HEK293 (cell line): ENCODE measurements around the gene LCNL1.

ENCODE experiments used
- CTCF ChIA-PET: fragments of 350-600 bp; formaldehyde crosslinking; extraction: SDS; loops from one replicate; lab custom pipeline; 2021; ENCODE audit warnings: antibody characterized with exemption; lab: Yijun Ruan, JAX
- POLR2A ChIA-PET: fragments of 300-600 bp; formaldehyde crosslinking; extraction: SDS; loops from one replicate; lab custom pipeline; 2020; ENCODE audit warnings: antibody characterized with exemption, inconsistent platforms; lab: Yijun Ruan, JAX
- H3K27ac ChIP-seq: fragments of 200-500 bp; sonication (Bioruptor generic); 2 replicates; pipeline ENCODE4 v1.5.1; 2014; ENCODE audit warnings: low read depth, low read length, control low read depth, inconsistent platforms; ENCODE audit errors: extremely low read depth
- H3K36me3 ChIP-seq, 2 experiments: fragments of 200-500 bp in 1 of 2; sonication (Bioruptor generic) in 1 of 2; 1 replicate in 1 of 2; 2 replicates in 1 of 2; pipeline ENCODE4 v1.5.1; 2014 to 2017; ENCODE audit warnings: inconsistent platforms in 2 of 2, low read length in 2 of 2; ENCODE audit not compliant: control insufficient read depth in 2 of 2, insufficient read depth in 1 of 2
- H3K4me1 ChIP-seq: fragments of 200-500 bp; sonication (Bioruptor generic); 2 replicates; pipeline ENCODE4 v1.5.1; 2014; ENCODE audit warnings: mild to moderate bottlenecking, low read length, inconsistent platforms; ENCODE audit not compliant: control insufficient read depth, insufficient read depth
- H3K4me3 ChIP-seq: 2 replicates; pipeline ENCODE4 v1.5.1; 2011; ENCODE audit warnings: low read depth, mild to moderate bottlenecking, control low read depth, low read length, moderate library complexity
- H3K9me3 ChIP-seq: fragments of 200-500 bp; sonication (Bioruptor generic); 2 replicates; pipeline ENCODE4 v1.5.1; 2014; ENCODE audit warnings: low read depth, low read length, inconsistent platforms; ENCODE audit not compliant: control insufficient read depth, insufficient read depth
- CTCF ChIP-seq: fragments of 450-650 bp; formaldehyde crosslinking; IDR thresholded peaks from 2 replicates; pipeline ENCODE4 v1.5.1; 2016; ENCODE audit warnings: missing biosample characterization, missing genetic modification characterization
- GLI4 ChIP-seq: fragments of 450-650 bp; formaldehyde crosslinking; IDR thresholded peaks from 2 replicates; pipeline ENCODE4 v1.5.1; 2016; ENCODE audit warnings: missing biosample characterization, missing genetic modification characterization
- GLIS2 ChIP-seq: fragments of 450-650 bp; formaldehyde crosslinking; IDR thresholded peaks from 2 replicates; pipeline ENCODE4 v1.5.1; 2016; ENCODE audit warnings: missing biosample characterization, missing genetic modification characterization
- HIC1 ChIP-seq: fragments of 450-650 bp; formaldehyde crosslinking; IDR thresholded peaks from 2 replicates; pipeline ENCODE4 v1.5.1; 2016; ENCODE audit warnings: missing biosample characterization, missing genetic modification characterization
- IKZF3 ChIP-seq: fragments of 450-650 bp; IDR thresholded peaks from 2 replicates; pipeline ENCODE4 v1.5.0; 2018; ENCODE audit warnings: missing biosample characterization, mild to moderate bottlenecking, missing genetic modification characterization, moderate library complexity
- KLF1 ChIP-seq: fragments of 450-650 bp; formaldehyde crosslinking; IDR thresholded peaks from 2 replicates; pipeline ENCODE4 v1.5.1; 2016; ENCODE audit warnings: missing biosample characterization, missing genetic modification characterization
- TSHZ1 ChIP-seq: fragments of 450-650 bp; formaldehyde crosslinking; IDR thresholded peaks from 2 replicates; pipeline ENCODE4 v1.5.1; 2016; ENCODE audit warnings: missing biosample characterization, missing genetic modification characterization, borderline replicate concordance
- ZNF10 ChIP-seq: fragments of 450-650 bp; formaldehyde crosslinking; IDR thresholded peaks from 2 replicates; pipeline ENCODE4 v1.5.1; 2017; ENCODE audit warnings: missing biosample characterization, missing genetic modification characterization
- ZNF16 ChIP-seq: fragments of 450-650 bp; formaldehyde crosslinking; IDR thresholded peaks from 2 replicates; pipeline ENCODE4 v1.5.1; 2016; ENCODE audit warnings: low read depth, missing biosample characterization, missing genetic modification characterization
- ZNF169 ChIP-seq: fragments of 450-650 bp; formaldehyde crosslinking; IDR thresholded peaks from 2 replicates; pipeline ENCODE4 v1.5.1; 2016; ENCODE audit warnings: missing biosample characterization, missing genetic modification characterization
- ZNF280D ChIP-seq: fragments of 450-650 bp; formaldehyde crosslinking; IDR thresholded peaks from 2 replicates; pipeline ENCODE4 v1.5.1; 2016; ENCODE audit warnings: missing biosample characterization, missing genetic modification characterization
- ZNF391 ChIP-seq: fragments of 450-650 bp; formaldehyde crosslinking; IDR thresholded peaks from 2 replicates; pipeline ENCODE4 v1.5.1; 2016; ENCODE audit warnings: low read depth, missing biosample characterization, missing genetic modification characterization, borderline replicate concordance
- ZNF488 ChIP-seq: fragments of 450-650 bp; formaldehyde crosslinking; IDR thresholded peaks from 2 replicates; pipeline ENCODE4 v1.5.1; 2016; ENCODE audit warnings: missing biosample characterization, missing genetic modification characterization
- ZNF521 ChIP-seq: fragments of 450-650 bp; formaldehyde crosslinking; IDR thresholded peaks from 2 replicates; pipeline ENCODE4 v1.5.1; 2017; ENCODE audit warnings: missing biosample characterization, mild to moderate bottlenecking, missing genetic modification characterization
- ZNF558 ChIP-seq: fragments of 450-650 bp; formaldehyde crosslinking; IDR thresholded peaks from 2 replicates; pipeline ENCODE4 v1.5.1; 2016; ENCODE audit warnings: missing biosample characterization, missing genetic modification characterization
- ZNF596 ChIP-seq: fragments of 450-650 bp; IDR thresholded peaks from 2 replicates; pipeline ENCODE4 v1.5.0; 2018; ENCODE audit warnings: missing biosample characterization, mild to moderate bottlenecking, missing genetic modification characterization, moderate library complexity
- ZNF623 ChIP-seq: fragments of 450-650 bp; formaldehyde crosslinking; IDR thresholded peaks from 2 replicates; pipeline ENCODE4 v1.5.1; 2016; ENCODE audit warnings: missing biosample characterization, missing genetic modification characterization
- ZNF654 ChIP-seq: fragments of 450-650 bp; formaldehyde crosslinking; IDR thresholded peaks from 2 replicates; pipeline ENCODE4 v1.5.1; 2016; ENCODE audit warnings: low read depth, missing biosample characterization, missing genetic modification characterization

Gene LCNL1

GRCh38 chr9:136947028-136947891 is 35.5 kb upstream of the LCNL1 start (continued):
- TF ChIP-seq ZNF169 (tag by site-specific recombination) (no peak), GLI4 (tag by site-specific recombination) (no peak), ZNF10 (tag by site-specific recombination) (no peak), IKZF3 (tag by site-specific recombination) (no peak), HIC1 (tag by site-specific recombination) (0 out of 2 replicates have a peak, but pooled peaks have one; percentile 60), ZNF654 (tag by site-specific recombination) (no peak), ZNF391 (tag by site-specific recombination) (no peak), ZNF521 (tag by site-specific recombination) (no peak), GLIS2 (tag by site-specific recombination) (peak; percentile 51; the same call in 1 of the 2 replicates), ZNF623 (no peak), ZNF16 (no peak)

- H3K9me3 ChIP-seq, result no peaks in the 10 kb centered on the region
- H3K36me3 ChIP-seq, result peaks cover 0 to 4% of the 10 kb centered on the region in 2 experiments; a peak in 1 of 3 replicates
- no peaks in the 10 kb centered on the region; the same call in 1 of the 2 replicates for H3K4me1 ChIP-seq
- ChIA-PET POLR2A (interaction anchor here (0.6 to 4.9 kb wide), 14 partner anchors 21 to 185 kb away, joined by 3 to 24 read pairs (median 4); partner anchors contain the start of genes AJM1, MAN1B1, PAXX and PTGDS), CTCF (interaction anchor here (0.6 to 5.7 kb wide), 34 partner anchors 9 to 708 kb away, joined by 3 to 119 read pairs (median 5); partner anchors contain the start of genes CLIC3, FUT7, LCN8 and NPDC1)
- H3K4me3 ChIP-seq, result no peak overlapping the region
- H3K27ac ChIP-seq, result no peak overlapping the region
- TF ChIP-seq ZNF488 (tag by site-specific recombination) (no peak), ZNF596 (tag by site-specific recombination) (no peak), ZNF280D (tag by site-specific recombination) (no peak), ZNF654 (tag by site-specific recombination) (peak; percentile 36; the same call in 1 of the 2 replicates), CTCF (tag by site-specific recombination) (peak; percentile 65; the same call in 1 of the 2 replicates), TSHZ1 (tag by site-specific recombination) (no peak), KLF1 (tag by site-specific recombination) (peak; percentile 98), ZNF558 (tag by site-specific recombination) (no peak), ZNF10 (tag by site-specific recombination) (no peak), GLIS2 (tag by site-specific recombination) (0 out of 2 replicates have a peak, but pooled peaks have one; percentile 16)
Observed at GRCh38 chr9:136947955-136948510, 34.8 kb upstream of the LCNL1 start.
